ENCODE data around the gene FAM76B. TPM values are rescaled to one million over a fixed set of nuclear protein-coding genes. Genes with fewer than 3 reads are reported as not detected.

Gene FAM76B
- total and polyA plus RNA-seq, 9 of the 15 experiments (the other 6 are each of a cell fraction or from before 2014, with no cell fraction given): 22.5 to 60.0 (median 35.0) TPM

- TSS peak; percentile 12 for BruUV-seq (replicated peaks)
- ChIA-PET CTCF (ENCODE audit: low intra/inter-chr PET ratio) (no interaction called here), POLR2A (interaction anchor here (0.9 kb wide), 1 partner anchor 24 kb away, joined by 6 read pairs; the partner anchor contains the start of gene CEP57)
- Histone ChIP-seq H3K9ac (ENCODE audit: insufficient read depth in 1 of 2, low read depth in 2 of 2, low read length in 2 of 2) (no peak overlapping the region), H3K4me1 (replicated peaks in 1 of 2; ENCODE audit: control insufficient read depth in 2 of 2, insufficient read depth in 2 of 2, low read length in 2 of 2) (no peaks in the 10 kb centered on the region), H3K9me3 (replicated peaks; ENCODE audit: control insufficient read depth, insufficient read depth, low read depth, low read length) (no peaks in the 10 kb centered on the region; the same call in 1 of the 2 replicates), H2AFZ (ENCODE audit: low read depth, low read length) (no peak overlapping the region), H3K36me3 (ENCODE audit: control insufficient read depth, insufficient read depth, low read length) (peaks cover 23% of the 10 kb centered on the region), H3K4me3 (no peak overlapping the region), H3K4me2 (ENCODE audit: insufficient read depth, low read length) (no peak overlapping the region), H3K27ac (ENCODE audit: extremely low read depth, low read depth, low read length) (no peak overlapping the region), H3K27me3 (ENCODE audit: control insufficient read depth in 2 of 2, insufficient read depth in 2 of 2, low read length in 2 of 2) (no peaks in the 10 kb centered on the region), H3K9me1 (ENCODE audit: control insufficient read depth, insufficient read depth, low read length) (no peaks in the 10 kb centered on the region), H3K79me2 (ENCODE audit: control insufficient read depth, insufficient read depth, low read length) (no peaks in the 10 kb centered on the region), H4K20me1 (replicated peaks; ENCODE audit: control insufficient read depth, insufficient read depth, low read length) (no peaks in the 10 kb centered on the region)
- 86% methylated on average over 3 of the region's 3 CpGs for WGBS (ENCODE audit: insufficient coverage, low coverage, missing lambda C conversion rate)
- FAIRE-seq (no peak), ATAC-seq (no peak), DNase-seq (ENCODE audit: extremely low read depth in 1 of 4, low spot score in 3 of 4) (no peak)
- intact Hi-C loops (cut with micrococcal nuclease) (loop anchor here (10.0 kb wide), 2 partner anchors 402 to 702 kb away; partner anchors contain the start of gene SRSF8), in situ Hi-C loops (cut with MboI) (no loop called here)
- no peak for TF ChIP-seq ZBTB43 (CRISPR knock-in tag; IDR thresholded peaks at IDR 0.05)
- TF ChIP-seq CSDE1 (IDR thresholded peaks at IDR 0.05): no peak
- TF ChIP-seq WHSC1 (IDR thresholded peaks at IDR 0.05; ENCODE audit: low read length): no peak
- TF ChIP-seq ZNF354B (CRISPR knock-in tag; IDR thresholded peaks at IDR 0.05): no peak
Measured at GRCh38 chr11:95766701-95767100, 22.9 kb downstream of the FAM76B start.

Measured in K562 (cell line).